Measurements from ENCODE around the gene KRTAP5-5. TPM values are rescaled to one million over a fixed set of nuclear protein-coding genes. Genes with fewer than 3 reads are reported as not detected.
"Not testable (repeated sequence)": the region's sequence is repeated elsewhere in the genome, so short reads cannot be mapped to it uniquely, and the experiment has no call there.

KRTAP5-5 gene
- total RNA-seq, 1 experiment from 2014 or later: not detected

DNA sequence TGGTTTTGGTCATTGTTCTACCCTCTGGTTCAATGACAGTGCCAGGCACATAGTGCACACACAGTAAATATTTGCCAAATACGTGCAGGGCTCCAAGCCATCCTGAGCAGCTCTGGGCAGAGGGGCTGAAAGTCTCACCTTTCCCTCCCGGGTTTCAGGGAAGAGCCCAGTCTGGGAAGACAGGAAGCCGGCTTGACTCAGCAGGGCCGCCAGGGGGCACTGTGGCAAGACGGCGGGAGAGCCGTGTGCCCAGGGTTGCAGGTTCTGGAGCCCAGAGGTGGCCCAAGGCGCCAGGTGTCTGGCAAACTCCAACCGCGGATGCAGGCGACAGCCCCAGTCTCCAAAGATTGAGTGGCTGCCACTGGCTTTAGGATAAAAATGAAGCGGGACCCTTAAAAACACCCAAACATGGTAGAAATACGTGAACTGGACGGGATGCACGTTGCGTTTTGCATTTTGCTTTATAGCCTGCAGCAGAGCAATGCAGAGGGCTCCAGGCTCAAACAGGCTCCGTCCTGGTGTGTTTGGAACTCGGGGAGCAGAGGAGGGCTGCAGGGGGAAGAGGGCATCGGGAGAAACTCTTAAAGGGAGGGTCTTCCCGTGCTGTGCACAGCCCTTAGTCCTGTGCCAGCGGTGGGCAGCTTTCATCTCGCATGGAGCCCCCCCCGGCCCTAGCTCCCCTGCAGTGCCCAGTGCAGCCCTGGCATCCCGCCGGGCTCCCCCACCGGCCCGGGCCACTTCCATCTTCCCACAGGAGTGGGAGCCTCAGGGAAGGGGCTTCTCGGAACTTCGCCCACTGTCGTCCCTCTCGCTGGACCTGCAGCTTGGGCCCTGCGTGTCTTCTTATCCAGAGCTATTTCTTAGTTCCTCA, 10.7 kb downstream of the KRTAP5-5 start:
- Histone ChIP-seq H3K79me2 (ENCODE audit: low read length) (no peaks in the 10 kb centered on the region), H3K9me2 (replicated peaks; ENCODE audit: insufficient read depth, low read length) (no peaks in the 10 kb centered on the region), H3K27me3 (ENCODE audit: low read length) (no peaks in the 10 kb centered on the region), H3K9ac (ENCODE audit: low read length) (no peak overlapping the region), H4K20me1 (ENCODE audit: insufficient read depth, low read depth, low read length) (no peaks in the 10 kb centered on the region), H3K4me2 (ENCODE audit: low read depth, low read length, poor library complexity, severe bottlenecking) (no peak overlapping the region), H3K36me3 (ENCODE audit: insufficient read depth, low read length) (no peaks in the 10 kb centered on the region), H3K4me3 (ENCODE audit: low read length) (no peak overlapping the region), H3K4me1 (ENCODE audit: low read length) (no peaks in the 10 kb centered on the region), H2AFZ (ENCODE audit: low read length) (no peak overlapping the region), H3K27ac (ENCODE audit: low read length) (no peak overlapping the region), H3K9me3 (ENCODE audit: low read length) (no peaks in the 10 kb centered on the region)
- DNase-seq: peak; percentile 65

- H3K79me2 ChIP-seq (ENCODE audit: low read length): no peaks in the 10 kb centered on the region
- no peak overlapping the region for H3K9ac ChIP-seq (ENCODE audit: low read length)
- H3K27me3 ChIP-seq (ENCODE audit: low read length): no peaks in the 10 kb centered on the region
- no peaks in the 10 kb centered on the region for H3K9me2 ChIP-seq (replicated peaks; ENCODE audit: insufficient read depth, low read length)
- H3K27ac ChIP-seq (ENCODE audit: low read length): no peak overlapping the region
- H3K4me2 ChIP-seq (ENCODE audit: low read depth, low read length, poor library complexity, severe bottlenecking): no peak overlapping the region
- H3K4me1 ChIP-seq (ENCODE audit: low read length): no peaks in the 10 kb centered on the region
- H3K9me3 ChIP-seq (ENCODE audit: low read length): no peaks in the 10 kb centered on the region
- H3K36me3 ChIP-seq (ENCODE audit: insufficient read depth, low read length): no peaks in the 10 kb centered on the region
- DNase-seq: no peak
- H4K20me1 ChIP-seq (ENCODE audit: insufficient read depth, low read depth, low read length): no peaks in the 10 kb centered on the region
- H3K4me3 ChIP-seq (ENCODE audit: low read length): no peak overlapping the region
- no peak overlapping the region for H2AFZ ChIP-seq (ENCODE audit: low read length)
Measured at GRCh38 chr11:1641096-1641495, 11.5 kb downstream of the KRTAP5-5 start.

DNA sequence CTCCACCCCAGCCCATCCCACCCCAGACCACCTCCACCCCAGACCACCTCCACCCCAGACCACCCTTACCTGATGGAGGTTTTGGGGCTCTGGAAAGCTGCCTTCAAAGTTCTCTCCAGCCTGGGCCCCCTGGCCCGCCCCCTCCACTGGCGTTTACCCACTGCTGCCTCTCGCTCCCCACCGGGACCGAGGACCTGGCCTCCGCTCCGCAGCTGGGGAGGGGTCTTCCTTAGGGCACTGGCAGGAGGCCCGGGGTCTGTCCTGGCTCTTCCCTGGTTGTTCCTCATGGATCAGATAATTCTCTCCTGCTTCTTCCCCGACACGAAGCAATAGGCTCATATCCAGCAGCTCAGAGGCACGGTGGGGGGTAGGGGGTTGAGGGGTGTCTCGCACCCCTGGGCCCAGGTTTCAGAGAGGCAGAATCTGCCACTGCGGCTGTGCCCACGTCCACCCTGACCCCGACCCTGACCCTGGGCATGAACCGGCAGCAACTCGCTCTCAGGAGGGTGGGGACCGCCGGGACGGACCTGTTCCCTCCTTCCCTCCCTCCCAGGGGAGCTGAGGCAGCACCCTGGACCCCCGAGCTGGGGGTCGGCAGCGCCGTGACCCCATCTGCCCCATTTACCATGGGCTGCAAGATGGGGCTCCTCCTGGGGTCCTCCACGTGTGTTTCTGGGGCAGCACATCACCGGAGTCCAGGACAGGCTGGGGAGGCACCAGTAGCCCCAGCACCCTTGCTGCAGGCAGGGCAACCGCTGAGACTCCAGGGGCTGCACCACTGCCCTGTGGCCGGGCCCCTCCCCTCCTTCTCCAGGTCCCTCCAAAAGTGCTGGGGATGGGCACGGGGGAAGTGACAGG, 12.9 kb downstream of the KRTAP5-5 start:
- no peaks in the 10 kb centered on the region for H3K27me3 ChIP-seq (ENCODE audit: low read length)
- no peaks in the 10 kb centered on the region for H3K4me1 ChIP-seq (ENCODE audit: low read length)
- H3K9me3 ChIP-seq (ENCODE audit: low read length): no peaks in the 10 kb centered on the region
- no peak for DNase-seq
- no peak overlapping the region for H2AFZ ChIP-seq (ENCODE audit: low read length)
- no peaks in the 10 kb centered on the region for H4K20me1 ChIP-seq (ENCODE audit: insufficient read depth, low read depth, low read length)
- no peaks in the 10 kb centered on the region for H3K79me2 ChIP-seq (ENCODE audit: low read length)
- H3K36me3 ChIP-seq (ENCODE audit: insufficient read depth, low read length): no peaks in the 10 kb centered on the region
- no peak overlapping the region for H3K27ac ChIP-seq (ENCODE audit: low read length)
- H3K4me2 ChIP-seq (ENCODE audit: low read depth, low read length, poor library complexity, severe bottlenecking): no peak overlapping the region
- H3K4me3 ChIP-seq (ENCODE audit: low read length): no peak overlapping the region
- no peaks in the 10 kb centered on the region for H3K9me2 ChIP-seq (replicated peaks; ENCODE audit: insufficient read depth, low read length)
- no peak overlapping the region for H3K9ac ChIP-seq (ENCODE audit: low read length)

GRCh38 chr11:1643146-1643690, 13.6 kb downstream of the KRTAP5-5 start:
- no peaks in the 10 kb centered on the region for H3K27me3 ChIP-seq (ENCODE audit: low read length)
- no peak overlapping the region for H3K27ac ChIP-seq (ENCODE audit: low read length)
- no peak overlapping the region for H3K4me2 ChIP-seq (ENCODE audit: low read depth, low read length, poor library complexity, severe bottlenecking)
- no peak for DNase-seq
- H3K9me3 ChIP-seq (ENCODE audit: low read length): no peaks in the 10 kb centered on the region
- H3K4me1 ChIP-seq (ENCODE audit: low read length): no peaks in the 10 kb centered on the region
- no peaks in the 10 kb centered on the region for H3K36me3 ChIP-seq (ENCODE audit: insufficient read depth, low read length)
- H4K20me1 ChIP-seq (ENCODE audit: insufficient read depth, low read depth, low read length): no peaks in the 10 kb centered on the region
- no peak overlapping the region for H2AFZ ChIP-seq (ENCODE audit: low read length)
- H3K9ac ChIP-seq (ENCODE audit: low read length): no peak overlapping the region
- no peaks in the 10 kb centered on the region for H3K79me2 ChIP-seq (ENCODE audit: low read length)
- no peaks in the 10 kb centered on the region for H3K9me2 ChIP-seq (replicated peaks; ENCODE audit: insufficient read depth, low read length)
- H3K4me3 ChIP-seq (ENCODE audit: low read length): no peak overlapping the region

GRCh38 chr11:1644601-1645356, 15.2 kb downstream of the KRTAP5-5 start:
- no peak overlapping the region for H3K27ac ChIP-seq (ENCODE audit: low read length)
- no peaks in the 10 kb centered on the region for H3K9me3 ChIP-seq (ENCODE audit: low read length)
- H2AFZ ChIP-seq (ENCODE audit: low read length): no peak overlapping the region
- no peak for DNase-seq
- H3K9me2 ChIP-seq (replicated peaks; ENCODE audit: insufficient read depth, low read length): no peaks in the 10 kb centered on the region
- H3K4me2 ChIP-seq (ENCODE audit: low read depth, low read length, poor library complexity, severe bottlenecking): no peak overlapping the region
- no peak overlapping the region for H3K9ac ChIP-seq (ENCODE audit: low read length)
- no peaks in the 10 kb centered on the region for H3K4me1 ChIP-seq (ENCODE audit: low read length)
- no peaks in the 10 kb centered on the region for H3K27me3 ChIP-seq (ENCODE audit: low read length)
- no peaks in the 10 kb centered on the region for H3K79me2 ChIP-seq (ENCODE audit: low read length)
- H4K20me1 ChIP-seq (ENCODE audit: insufficient read depth, low read depth, low read length): no peaks in the 10 kb centered on the region
- no peak overlapping the region for H3K4me3 ChIP-seq (ENCODE audit: low read length)
- H3K36me3 ChIP-seq (ENCODE audit: insufficient read depth, low read length): no peaks in the 10 kb centered on the region

GRCh38 chr11:1645357-1645821, 15.8 kb downstream of the KRTAP5-5 start:
- no peaks in the 10 kb centered on the region for H3K4me1 ChIP-seq (ENCODE audit: low read length)
- DNase-seq: no peak
- H3K79me2 ChIP-seq (ENCODE audit: low read length): no peaks in the 10 kb centered on the region
- 0 out of 2 replicates have a peak, but pooled peaks cover 3% of the 10 kb centered on the region for H3K27me3 ChIP-seq (ENCODE audit: low read length)
- H3K9me2 ChIP-seq (replicated peaks; ENCODE audit: insufficient read depth, low read length): no peaks in the 10 kb centered on the region
- no peak overlapping the region for H2AFZ ChIP-seq (ENCODE audit: low read length)
- H3K36me3 ChIP-seq (ENCODE audit: insufficient read depth, low read length): no peaks in the 10 kb centered on the region
- H3K9me3 ChIP-seq (ENCODE audit: low read length): no peaks in the 10 kb centered on the region
- H3K4me3 ChIP-seq (ENCODE audit: low read length): no peak overlapping the region
- H3K9ac ChIP-seq (ENCODE audit: low read length): no peak overlapping the region
- no peak overlapping the region for H3K27ac ChIP-seq (ENCODE audit: low read length)
- H3K4me2 ChIP-seq (ENCODE audit: low read depth, low read length, poor library complexity, severe bottlenecking): no peak overlapping the region
- no peaks in the 10 kb centered on the region for H4K20me1 ChIP-seq (ENCODE audit: insufficient read depth, low read depth, low read length)

- not testable (repeated sequence) for H3K9me3 ChIP-seq (ENCODE audit: low read length); H3K79me2 ChIP-seq (ENCODE audit: low read length); H3K9ac ChIP-seq (ENCODE audit: low read length); H3K4me1 ChIP-seq (ENCODE audit: low read length); H3K27ac ChIP-seq (ENCODE audit: low read length); H3K4me3 ChIP-seq (ENCODE audit: low read length); H4K20me1 ChIP-seq (ENCODE audit: insufficient read depth, low read depth, low read length); H2AFZ ChIP-seq (ENCODE audit: low read length); DNase-seq; H3K36me3 ChIP-seq (ENCODE audit: insufficient read depth, low read length); H3K27me3 ChIP-seq (ENCODE audit: low read length); H3K4me2 ChIP-seq (ENCODE audit: low read depth, low read length, poor library complexity, severe bottlenecking); H3K9me2 ChIP-seq (replicated peaks; ENCODE audit: insufficient read depth, low read length)
Measured at GRCh38 chr11:1646540-1646939, 17.0 kb downstream of the KRTAP5-5 start.

Measured in Karpas-422 (cell line).